Gastrocnemius medialis (tissue), 4 donors: ENCODE measurements around the gene MTMR12.

Source experiments
- POLR2A ChIP-seq, 2 donors: fragments of 450-650 bp; IDR thresholded peaks; one replicate each; pipeline ENCODE4 v1.6.1; 2017; ENCODE audit warnings: antibody characterized with exemption in 2 of 2, mild to moderate bottlenecking in 2 of 2, moderate library complexity in 2 of 2
- TF ChIP-seq, protein P1 (sequence below), 5 experiments: fragments of 450-650 bp in 3 of 5; fragments of 200-600 bp in 2 of 5; sonication (generic) in 2 of 5; IDR thresholded peaks in 4 of 5; conservative IDR thresholded peaks in 1 of 5; 1 replicate in 4 of 5; 2 replicates in 1 of 5; pipeline ENCODE4 v1.5.1; 2016 to 2019; ENCODE audit warnings: antibody characterized with exemption in 5 of 5, mild to moderate bottlenecking in 3 of 5, moderate library complexity in 3 of 5

DNA sequence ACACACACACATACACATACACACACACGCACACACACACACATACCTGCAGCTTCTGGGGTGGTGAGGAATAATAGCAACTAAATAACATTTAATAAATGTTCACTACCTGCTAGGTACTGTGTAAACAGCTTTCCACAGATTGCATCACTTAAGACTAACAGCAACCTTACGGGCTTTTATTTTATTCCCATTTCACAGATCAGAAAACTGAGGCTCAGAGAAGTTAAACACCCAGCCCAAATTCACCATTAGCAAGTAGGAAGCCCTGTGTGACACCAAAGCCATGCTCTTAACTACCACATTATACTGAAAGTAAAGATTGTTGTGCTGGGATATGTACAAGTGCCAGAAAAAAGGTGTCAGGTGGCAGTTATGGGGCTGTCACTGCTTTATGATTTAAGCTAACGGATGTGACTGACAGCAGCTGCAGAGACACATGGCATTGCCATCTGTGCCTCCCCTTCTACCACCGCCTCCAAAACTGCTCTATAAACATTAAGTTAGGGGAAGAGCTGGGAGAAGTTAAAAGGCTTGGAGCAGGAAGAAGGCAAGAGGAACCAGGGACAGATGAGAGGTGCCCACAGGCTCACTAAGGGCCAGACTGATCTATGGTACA lies 13.6 kb downstream of the MTMR12 start:
- TF ChIP-seq, protein P1, sequence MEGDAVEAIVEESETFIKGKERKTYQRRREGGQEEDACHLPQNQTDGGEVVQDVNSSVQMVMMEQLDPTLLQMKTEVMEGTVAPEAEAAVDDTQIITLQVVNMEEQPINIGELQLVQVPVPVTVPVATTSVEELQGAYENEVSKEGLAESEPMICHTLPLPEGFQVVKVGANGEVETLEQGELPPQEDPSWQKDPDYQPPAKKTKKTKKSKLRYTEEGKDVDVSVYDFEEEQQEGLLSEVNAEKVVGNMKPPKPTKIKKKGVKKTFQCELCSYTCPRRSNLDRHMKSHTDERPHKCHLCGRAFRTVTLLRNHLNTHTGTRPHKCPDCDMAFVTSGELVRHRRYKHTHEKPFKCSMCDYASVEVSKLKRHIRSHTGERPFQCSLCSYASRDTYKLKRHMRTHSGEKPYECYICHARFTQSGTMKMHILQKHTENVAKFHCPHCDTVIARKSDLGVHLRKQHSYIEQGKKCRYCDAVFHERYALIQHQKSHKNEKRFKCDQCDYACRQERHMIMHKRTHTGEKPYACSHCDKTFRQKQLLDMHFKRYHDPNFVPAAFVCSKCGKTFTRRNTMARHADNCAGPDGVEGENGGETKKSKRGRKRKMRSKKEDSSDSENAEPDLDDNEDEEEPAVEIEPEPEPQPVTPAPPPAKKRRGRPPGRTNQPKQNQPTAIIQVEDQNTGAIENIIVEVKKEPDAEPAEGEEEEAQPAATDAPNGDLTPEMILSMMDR (IDR thresholded peaks at IDR 0.05 in 4 of 5, conservative IDR thresholded peaks at IDR 0.05 in 1 of 5): no peak
- TF ChIP-seq POLR2A (IDR thresholded peaks at IDR 0.05): no peak
